WERI-Rb-1 (cell line): ENCODE measurements around the gene GPR171.

ENCODE experiments used
- DNase-seq: peaks from one replicate; pipeline ENCODE4 v3.0.0-alpha.2; 2020
- H3K27ac ChIP-seq: fragments of 250-450 bp; sonication (Bioruptor Pico); 2 replicates; pipeline ENCODE4 v1.5.1; 2020; ENCODE audit warnings: mild to moderate bottlenecking, moderate library complexity
- H3K27me3 ChIP-seq: fragments of 250-450 bp; sonication (Bioruptor Pico); 2 replicates; pipeline ENCODE4 v1.5.1; 2021; ENCODE audit warnings: mild to moderate bottlenecking, low read depth, moderate library complexity; ENCODE audit not compliant: insufficient read depth, severe bottlenecking
- H3K36me3 ChIP-seq: fragments of 250-450 bp; sonication (Bioruptor Pico); 2 replicates; pipeline ENCODE4 v1.5.1; 2020; ENCODE audit warnings: mild to moderate bottlenecking, moderate library complexity
- H3K4me3 ChIP-seq: 2 replicates; pipeline ENCODE4 v1.5.1; 2011; ENCODE audit warnings: low read depth, mild to moderate bottlenecking, control low read depth, low read length
- H3K9me3 ChIP-seq: fragments of 250-450 bp; sonication (Bioruptor Pico); 2 replicates; pipeline ENCODE4 v1.5.1; 2021; ENCODE audit warnings: mild to moderate bottlenecking, moderate library complexity; ENCODE audit not compliant: severe bottlenecking
- TF ChIP-seq, protein P1 (sequence below): IDR thresholded peaks from 2 replicates; pipeline ENCODE4 v1.5.1; 2011; ENCODE audit warnings: low read depth, mild to moderate bottlenecking, control low read depth, inconsistent platforms, low read length

The GPR171 gene

DNA sequence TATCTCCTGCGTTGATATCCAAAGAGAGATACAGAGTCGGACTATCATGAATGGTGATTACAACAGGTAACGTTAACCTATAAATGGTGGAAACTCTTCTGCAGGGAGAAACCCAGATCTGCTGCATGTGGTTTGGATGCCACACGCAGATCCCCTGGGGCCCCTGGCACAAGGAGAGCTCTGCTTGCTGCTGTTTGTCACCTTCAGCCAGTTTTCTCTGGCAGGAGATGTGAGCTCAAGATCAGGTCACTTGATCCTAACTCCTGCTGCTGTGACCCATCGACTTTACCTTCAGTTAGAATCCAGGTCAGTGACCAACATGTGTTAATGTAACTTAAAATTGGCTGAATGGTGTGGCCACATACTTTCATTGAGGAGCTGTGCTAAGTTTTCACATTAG is 23.8 kb upstream of the GPR171 start:
- Histone ChIP-seq H3K27me3 (no peaks in the 10 kb centered on the region), H3K36me3 (no peaks in the 10 kb centered on the region), H3K4me3 (no peak overlapping the region), H3K27ac (no peak overlapping the region), H3K9me3 (no peaks in the 10 kb centered on the region)
- DNase-seq: no peak
- TF ChIP-seq, protein P1, sequence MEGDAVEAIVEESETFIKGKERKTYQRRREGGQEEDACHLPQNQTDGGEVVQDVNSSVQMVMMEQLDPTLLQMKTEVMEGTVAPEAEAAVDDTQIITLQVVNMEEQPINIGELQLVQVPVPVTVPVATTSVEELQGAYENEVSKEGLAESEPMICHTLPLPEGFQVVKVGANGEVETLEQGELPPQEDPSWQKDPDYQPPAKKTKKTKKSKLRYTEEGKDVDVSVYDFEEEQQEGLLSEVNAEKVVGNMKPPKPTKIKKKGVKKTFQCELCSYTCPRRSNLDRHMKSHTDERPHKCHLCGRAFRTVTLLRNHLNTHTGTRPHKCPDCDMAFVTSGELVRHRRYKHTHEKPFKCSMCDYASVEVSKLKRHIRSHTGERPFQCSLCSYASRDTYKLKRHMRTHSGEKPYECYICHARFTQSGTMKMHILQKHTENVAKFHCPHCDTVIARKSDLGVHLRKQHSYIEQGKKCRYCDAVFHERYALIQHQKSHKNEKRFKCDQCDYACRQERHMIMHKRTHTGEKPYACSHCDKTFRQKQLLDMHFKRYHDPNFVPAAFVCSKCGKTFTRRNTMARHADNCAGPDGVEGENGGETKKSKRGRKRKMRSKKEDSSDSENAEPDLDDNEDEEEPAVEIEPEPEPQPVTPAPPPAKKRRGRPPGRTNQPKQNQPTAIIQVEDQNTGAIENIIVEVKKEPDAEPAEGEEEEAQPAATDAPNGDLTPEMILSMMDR: no peak

DNA sequence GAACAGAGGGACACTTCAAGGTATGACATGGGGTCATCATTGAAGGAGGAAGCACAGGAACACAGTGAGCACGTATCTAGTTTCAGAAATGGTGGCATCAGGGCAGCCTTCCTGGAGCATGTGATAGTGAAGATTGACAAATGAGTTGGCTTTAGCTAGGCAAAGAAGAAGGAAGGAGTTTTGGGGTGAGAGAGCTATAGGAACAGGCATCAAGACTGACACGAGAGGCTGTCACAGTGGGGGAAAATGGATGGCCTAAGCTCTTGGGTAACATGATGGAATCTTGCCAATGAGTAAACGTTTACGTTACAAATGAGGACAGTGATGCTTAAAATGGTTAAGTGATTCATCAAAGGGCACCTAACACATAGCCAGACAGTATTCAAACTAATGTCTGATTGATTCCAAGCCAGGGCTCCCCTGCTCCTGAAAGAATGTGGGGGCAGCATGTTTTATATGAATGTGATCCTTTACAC is 23.1 kb upstream of the GPR171 start:
- Histone ChIP-seq H3K36me3 (no peaks in the 10 kb centered on the region), H3K27ac (no peak overlapping the region), H3K27me3 (no peaks in the 10 kb centered on the region), H3K4me3 (no peak overlapping the region), H3K9me3 (no peaks in the 10 kb centered on the region)
- no peak for DNase-seq
- TF ChIP-seq, protein P1: no peak

DNA sequence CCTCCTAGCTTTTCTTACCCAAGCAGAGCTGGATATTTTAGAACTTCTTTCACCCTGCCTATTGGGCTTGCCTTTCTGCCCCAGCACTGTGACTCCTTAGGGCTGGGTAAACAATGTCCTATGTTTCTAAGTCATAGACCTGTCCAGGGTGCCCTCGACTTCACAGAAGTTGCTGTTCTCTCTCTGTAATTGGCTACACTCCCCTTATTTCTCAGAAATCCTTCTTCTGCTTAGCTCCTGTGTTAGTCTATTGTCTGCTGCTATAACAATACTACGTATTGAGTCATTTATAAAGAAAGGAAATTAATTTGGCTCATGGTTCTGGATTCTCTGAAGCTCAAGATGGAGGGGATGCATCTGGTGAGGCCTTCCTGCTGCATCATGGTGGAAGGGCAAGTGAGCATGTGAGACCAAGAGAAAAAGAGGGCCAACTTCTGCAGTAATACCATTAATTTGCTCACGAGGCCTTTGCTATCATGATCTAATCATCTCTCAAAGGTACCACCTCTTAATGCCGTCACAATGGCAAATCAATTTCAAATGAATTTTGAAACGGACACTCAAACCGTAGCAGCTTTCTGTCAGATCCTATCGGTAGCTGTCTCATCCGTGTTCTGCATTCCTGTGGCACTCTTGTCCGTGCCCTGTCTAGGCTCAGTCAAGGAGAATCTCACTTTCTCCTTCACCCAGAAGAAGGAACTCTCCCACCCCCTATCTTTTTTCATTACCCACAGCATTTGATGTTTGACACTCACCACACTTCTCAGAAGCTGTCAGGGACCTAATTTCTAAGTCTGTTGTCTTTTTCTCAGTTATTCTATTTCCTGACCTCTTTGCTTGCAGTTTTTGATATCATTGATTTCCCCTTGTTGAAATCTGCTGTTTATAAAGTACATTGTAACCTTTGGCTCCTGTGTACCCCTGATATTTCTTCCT is 22.3 kb upstream of the GPR171 start:
- H3K27ac ChIP-seq: no peak overlapping the region
- DNase-seq: no peak
- H3K27me3 ChIP-seq: no peaks in the 10 kb centered on the region
- peaks cover 2% of the 10 kb centered on the region for H3K9me3 ChIP-seq
- TF ChIP-seq, protein P1: no peak
- H3K36me3 ChIP-seq: no peaks in the 10 kb centered on the region
- H3K4me3 ChIP-seq: no peak overlapping the region

DNA sequence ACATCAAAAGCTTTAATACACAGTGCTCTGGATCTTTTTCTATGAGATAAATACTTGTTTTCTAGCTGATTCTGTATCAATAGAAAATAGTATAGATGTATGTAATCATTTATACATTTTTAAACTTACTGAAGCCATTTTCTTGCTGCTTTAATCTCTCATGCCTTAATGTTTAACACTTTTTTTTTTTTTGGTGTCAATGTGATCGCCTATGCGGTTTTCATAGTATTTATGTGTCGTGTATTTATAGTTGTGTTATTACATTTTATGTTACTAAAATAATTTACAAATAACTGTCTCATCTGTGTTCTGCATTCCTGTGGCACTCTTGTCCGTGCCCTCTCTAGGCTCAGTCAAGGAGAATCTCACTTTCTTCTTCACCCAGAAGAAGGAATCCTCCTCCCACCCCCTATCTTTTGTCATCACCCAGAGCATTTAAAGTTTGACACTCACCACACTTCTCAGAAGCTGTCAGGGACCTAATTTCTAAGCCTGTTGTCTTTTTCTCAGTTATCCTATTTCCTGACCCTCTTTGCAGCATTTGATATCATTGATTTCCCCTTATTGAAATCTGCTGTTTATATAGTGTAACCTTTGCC is 21.4 kb upstream of the GPR171 start:
- TF ChIP-seq, protein P1: no peak
- H3K27me3 ChIP-seq: no peaks in the 10 kb centered on the region
- H3K4me3 ChIP-seq: no peak overlapping the region
- no peak overlapping the region for H3K27ac ChIP-seq
- no peaks in the 10 kb centered on the region for H3K36me3 ChIP-seq
- H3K9me3 ChIP-seq: peaks cover 2% of the 10 kb centered on the region
- no peak for DNase-seq

DNA sequence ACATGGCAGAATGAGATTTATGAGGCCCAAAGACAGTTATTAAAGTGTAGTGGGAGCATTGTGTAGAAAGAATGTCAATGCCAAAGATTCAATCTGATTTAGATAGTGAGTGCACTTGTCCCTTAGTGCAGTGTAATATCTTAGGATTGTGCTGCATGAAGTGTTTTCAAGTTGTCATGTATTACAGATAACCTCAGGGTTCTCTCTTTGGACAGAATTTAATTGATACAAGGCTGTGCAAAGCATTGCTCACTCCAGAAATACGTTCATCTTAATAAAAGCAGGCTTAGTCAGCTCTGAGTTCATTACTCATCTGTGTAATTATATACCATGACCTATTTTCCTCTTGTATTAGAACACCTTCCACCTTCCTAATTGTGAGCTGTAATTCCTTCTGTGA is 16.0 kb upstream of the GPR171 start:
- no peak overlapping the region for H3K4me3 ChIP-seq
- DNase-seq: no peak
- TF ChIP-seq, protein P1: no peak
- H3K27me3 ChIP-seq: no peaks in the 10 kb centered on the region
- peaks cover 2% of the 10 kb centered on the region for H3K9me3 ChIP-seq
- H3K36me3 ChIP-seq: no peaks in the 10 kb centered on the region
- no peak overlapping the region for H3K27ac ChIP-seq
